ENCODE results near the gene APLP2. TPM values are rescaled to one million over a fixed set of nuclear protein-coding genes. Genes with fewer than 3 reads are reported as not detected.

Gene APLP2
- total RNA-seq, 1 experiment from 2014 or later: 317 TPM

DNA sequence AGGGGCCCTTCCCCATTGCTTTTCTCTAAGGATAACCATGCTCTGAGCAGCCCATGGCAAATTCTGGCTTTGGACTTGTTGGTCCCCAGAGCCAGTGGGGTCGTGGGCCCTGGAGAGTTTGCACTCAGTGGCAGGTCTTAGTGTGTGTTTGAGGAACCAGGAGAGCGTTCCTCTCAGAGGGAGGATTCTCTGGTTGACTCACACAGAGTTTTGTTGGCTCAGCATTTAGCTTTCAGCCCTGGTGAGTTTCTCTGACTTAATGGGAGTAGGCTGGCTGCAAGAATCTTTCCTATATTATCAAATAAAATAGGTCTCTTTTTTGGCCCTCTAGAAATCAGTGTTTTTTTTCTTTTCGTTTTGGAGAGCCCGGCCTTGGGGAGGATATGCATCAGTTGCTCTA lies 110.8 kb downstream of the APLP2 start:
- Mint-ChIP-seq H3K4me3 (ENCODE audit: unreplicated experiment) (no peak overlapping the region), H3K27ac (ENCODE audit: low read depth, unreplicated experiment) (no peak overlapping the region), H3K36me3 (ENCODE audit: insufficient read depth, unreplicated experiment) (no peaks in the 10 kb centered on the region), H3K27me3 (ENCODE audit: insufficient read depth, unreplicated experiment) (no peaks in the 10 kb centered on the region), H3K9me3 (ENCODE audit: unreplicated experiment) (no peaks in the 10 kb centered on the region), H3K4me1 (ENCODE audit: insufficient read depth, unreplicated experiment) (peaks cover 18% of the 10 kb centered on the region)
- TF ChIP-seq, protein P1, sequence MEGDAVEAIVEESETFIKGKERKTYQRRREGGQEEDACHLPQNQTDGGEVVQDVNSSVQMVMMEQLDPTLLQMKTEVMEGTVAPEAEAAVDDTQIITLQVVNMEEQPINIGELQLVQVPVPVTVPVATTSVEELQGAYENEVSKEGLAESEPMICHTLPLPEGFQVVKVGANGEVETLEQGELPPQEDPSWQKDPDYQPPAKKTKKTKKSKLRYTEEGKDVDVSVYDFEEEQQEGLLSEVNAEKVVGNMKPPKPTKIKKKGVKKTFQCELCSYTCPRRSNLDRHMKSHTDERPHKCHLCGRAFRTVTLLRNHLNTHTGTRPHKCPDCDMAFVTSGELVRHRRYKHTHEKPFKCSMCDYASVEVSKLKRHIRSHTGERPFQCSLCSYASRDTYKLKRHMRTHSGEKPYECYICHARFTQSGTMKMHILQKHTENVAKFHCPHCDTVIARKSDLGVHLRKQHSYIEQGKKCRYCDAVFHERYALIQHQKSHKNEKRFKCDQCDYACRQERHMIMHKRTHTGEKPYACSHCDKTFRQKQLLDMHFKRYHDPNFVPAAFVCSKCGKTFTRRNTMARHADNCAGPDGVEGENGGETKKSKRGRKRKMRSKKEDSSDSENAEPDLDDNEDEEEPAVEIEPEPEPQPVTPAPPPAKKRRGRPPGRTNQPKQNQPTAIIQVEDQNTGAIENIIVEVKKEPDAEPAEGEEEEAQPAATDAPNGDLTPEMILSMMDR (IDR thresholded peaks at IDR 0.05; ENCODE audit: unreplicated experiment): no peak
- DNase-seq (ENCODE audit: unreplicated experiment): peak; percentile 22
- ChIA-PET CTCF (no interaction called here), POLR2A (interaction anchor here (0.8 to 2.7 kb wide), 5 partner anchors 12 to 31 kb away, joined by 4 to 11 read pairs (median 4); partner anchors contain the start of gene ST14)
- no TSS peak for BruUV-seq (replicated peaks)
- intact Hi-C loops (cut with micrococcal nuclease): no loop called here

DNA sequence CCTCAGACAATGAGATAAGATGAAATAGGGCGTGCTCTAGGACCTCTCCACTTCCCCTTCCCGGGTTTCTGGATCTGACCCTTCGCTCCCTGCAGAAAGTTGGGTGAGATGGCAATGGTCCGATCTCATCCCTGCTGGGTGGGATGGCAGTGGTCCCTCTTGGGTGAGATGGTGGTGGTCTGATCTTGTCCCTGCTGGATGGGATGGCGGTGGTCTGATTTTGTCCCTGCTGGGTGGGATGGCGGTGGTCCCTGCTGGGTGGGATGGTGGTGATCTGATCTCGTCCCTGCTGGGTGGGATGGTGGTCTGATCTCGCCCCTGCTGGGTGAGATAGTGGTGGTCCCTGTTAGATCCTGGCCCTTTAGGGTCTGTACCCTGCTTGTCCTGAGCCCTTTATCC lies 111.2 kb downstream of the APLP2 start:
- TF ChIP-seq, protein P1 (IDR thresholded peaks at IDR 0.05; ENCODE audit: unreplicated experiment): no peak
- intact Hi-C loops (cut with micrococcal nuclease): no loop called here
- Mint-ChIP-seq H3K27me3 (ENCODE audit: insufficient read depth, unreplicated experiment) (no peaks in the 10 kb centered on the region), H3K36me3 (ENCODE audit: insufficient read depth, unreplicated experiment) (no peaks in the 10 kb centered on the region), H3K9me3 (ENCODE audit: unreplicated experiment) (no peaks in the 10 kb centered on the region), H3K27ac (ENCODE audit: low read depth, unreplicated experiment) (no peak overlapping the region), H3K4me3 (ENCODE audit: unreplicated experiment) (no peak overlapping the region), H3K4me1 (ENCODE audit: insufficient read depth, unreplicated experiment) (peaks cover 18% of the 10 kb centered on the region)
- DNase-seq (ENCODE audit: unreplicated experiment): no peak
- no TSS peak for BruUV-seq (replicated peaks)
- ChIA-PET POLR2A (interaction anchor here (0.8 to 2.7 kb wide), 4 partner anchors 12 to 21 kb away, joined by 4 to 11 read pairs (median 4); partner anchors contain the start of gene ST14), CTCF (interaction anchor here (1.2 kb wide), 1 partner anchor 15 kb away, joined by 3 read pairs; no protein-coding TSS in a partner anchor)

DNA sequence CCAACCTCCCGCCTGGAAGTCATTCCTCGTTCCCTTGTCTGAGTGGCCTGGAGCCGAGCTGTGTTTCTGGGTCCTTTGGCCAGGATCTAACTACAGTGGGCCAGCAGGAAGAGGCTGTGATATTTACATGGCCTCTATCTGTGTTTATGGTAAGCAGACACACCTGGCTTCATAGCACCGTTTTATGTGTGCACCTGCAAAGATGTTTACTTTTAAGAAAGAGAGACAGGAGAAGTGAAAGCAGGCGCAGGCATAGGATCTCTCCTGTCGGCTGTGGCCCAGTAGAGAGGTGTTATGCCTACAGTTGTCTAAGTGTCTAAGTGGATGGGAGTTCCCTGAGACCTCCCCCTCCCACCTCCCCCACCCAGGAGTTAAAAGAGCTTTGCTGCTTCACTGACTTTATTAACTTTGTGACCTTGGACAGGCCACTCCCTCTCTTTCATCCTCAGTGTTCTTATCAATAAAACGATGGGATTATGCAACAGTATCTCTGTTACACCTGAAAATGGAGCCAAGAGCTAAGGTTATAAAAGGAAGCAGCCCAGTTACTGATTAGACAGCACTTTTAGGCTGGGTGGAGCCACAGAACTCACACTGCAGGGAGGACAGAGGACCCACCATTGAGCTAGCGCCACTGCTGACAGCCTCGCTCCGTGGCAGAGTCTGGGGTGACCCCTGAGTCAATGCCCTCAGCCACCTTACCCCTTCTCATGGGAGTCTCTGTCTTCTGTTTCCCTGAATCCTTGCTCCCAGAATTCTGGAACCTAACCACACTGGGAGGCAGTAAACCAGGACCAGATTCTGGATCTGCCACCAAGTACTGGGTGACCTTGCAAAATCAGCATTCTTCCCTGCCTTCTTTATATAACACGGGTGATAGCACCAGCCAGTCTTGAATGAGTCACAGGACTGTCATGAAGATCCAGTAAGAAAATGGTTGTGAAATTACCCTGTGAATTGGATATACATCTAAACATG lies 111.9 kb downstream of the APLP2 start:
- peaks cover 18% of the 10 kb centered on the region for H3K4me1 Mint-ChIP-seq (ENCODE audit: insufficient read depth, unreplicated experiment)
- intact Hi-C loops (cut with micrococcal nuclease): no loop called here
- BruUV-seq (replicated peaks): no TSS peak
- H3K36me3 Mint-ChIP-seq (ENCODE audit: insufficient read depth, unreplicated experiment): no peaks in the 10 kb centered on the region
- TF ChIP-seq, protein P1 (IDR thresholded peaks at IDR 0.05; ENCODE audit: unreplicated experiment): no peak
- H3K27me3 Mint-ChIP-seq (ENCODE audit: insufficient read depth, unreplicated experiment): no peaks in the 10 kb centered on the region
- POLR2A ChIA-PET: interaction anchor here (0.8 to 2.7 kb wide), 5 partner anchors 13 to 21 kb away, joined by 3 to 11 read pairs (median 4); no protein-coding TSS in a partner anchor
- CTCF ChIA-PET: interaction anchor here (1.0 to 1.2 kb wide), 2 partner anchors 16 to 250 kb away, joined by 3 read pairs; no protein-coding TSS in a partner anchor
- peak; percentile 79 for DNase-seq (ENCODE audit: unreplicated experiment)
- H3K4me3 Mint-ChIP-seq (ENCODE audit: unreplicated experiment): no peak overlapping the region
- no peaks in the 10 kb centered on the region for H3K9me3 Mint-ChIP-seq (ENCODE audit: unreplicated experiment)
- H3K27ac Mint-ChIP-seq (ENCODE audit: low read depth, unreplicated experiment): no peak overlapping the region
